ENCODE results near the gene PLB1.

The PLB1 gene

GRCh38 chr2:28505361-28505760, 9.5 kb downstream of the PLB1 start:
- DNase-seq: no peak

DNA sequence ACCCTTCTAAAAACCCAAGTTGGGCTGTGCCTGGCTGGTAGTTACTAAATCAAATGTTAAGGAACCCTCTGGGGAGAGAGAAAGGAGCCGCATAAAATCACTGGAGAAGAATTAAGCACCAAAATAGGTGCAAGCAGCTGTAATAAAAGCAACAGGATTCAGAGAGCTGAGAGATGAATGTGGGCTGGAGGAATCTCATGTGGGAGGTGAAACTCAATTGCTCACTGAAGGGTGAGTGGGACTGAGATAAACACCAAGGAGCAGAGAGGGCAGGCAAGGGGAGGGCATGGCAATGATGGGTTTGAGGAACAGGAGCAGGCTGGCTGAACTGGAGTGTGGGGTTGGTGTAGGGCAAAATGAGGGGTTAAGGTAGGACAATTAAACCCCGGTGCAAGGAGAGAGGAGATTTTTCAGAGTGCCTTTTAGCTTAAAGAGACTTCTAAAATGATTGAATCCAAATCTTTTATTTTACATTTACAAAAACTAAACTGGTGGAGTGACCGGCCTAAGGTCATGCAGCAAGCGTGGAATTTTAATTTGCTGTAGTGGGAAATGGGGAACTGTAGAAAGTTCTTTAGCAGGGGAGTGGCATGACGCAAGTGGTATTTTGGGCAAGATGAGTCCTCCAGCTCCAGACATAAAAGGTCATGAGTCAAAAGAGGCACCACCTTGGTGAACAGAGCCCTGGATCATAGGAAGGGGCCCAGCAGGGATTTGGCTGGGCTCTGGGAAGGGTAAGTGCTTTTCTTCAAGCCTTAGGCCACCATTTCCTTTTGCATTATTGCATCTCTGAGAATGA, 10.5 kb downstream of the PLB1 start:
- DNase-seq: no peak

GRCh38 chr2:28507796-28508764, 12.2 kb downstream of the PLB1 start:
- peak; percentile 35 for DNase-seq

DNA sequence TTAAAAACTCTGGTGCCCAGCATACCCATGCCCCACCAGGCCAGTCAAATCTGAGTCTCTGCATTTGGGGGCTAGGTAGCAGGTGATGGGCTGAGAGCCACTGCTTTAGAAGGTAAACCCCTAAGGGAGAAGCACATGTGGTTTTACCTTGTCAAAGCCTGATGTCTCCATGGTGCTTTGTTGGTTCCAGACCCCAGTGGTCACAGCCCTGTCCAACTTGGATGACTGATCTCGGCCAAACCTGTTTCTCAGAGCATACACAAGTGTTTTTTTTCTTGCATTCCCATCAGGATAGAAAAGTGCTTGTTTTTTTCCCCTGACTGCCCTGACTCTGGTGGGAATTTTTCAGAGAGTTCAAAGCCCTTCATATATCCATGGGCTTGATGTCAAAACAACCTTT, 13.5 kb downstream of the PLB1 start:
- DNase-seq: no peak

DNA sequence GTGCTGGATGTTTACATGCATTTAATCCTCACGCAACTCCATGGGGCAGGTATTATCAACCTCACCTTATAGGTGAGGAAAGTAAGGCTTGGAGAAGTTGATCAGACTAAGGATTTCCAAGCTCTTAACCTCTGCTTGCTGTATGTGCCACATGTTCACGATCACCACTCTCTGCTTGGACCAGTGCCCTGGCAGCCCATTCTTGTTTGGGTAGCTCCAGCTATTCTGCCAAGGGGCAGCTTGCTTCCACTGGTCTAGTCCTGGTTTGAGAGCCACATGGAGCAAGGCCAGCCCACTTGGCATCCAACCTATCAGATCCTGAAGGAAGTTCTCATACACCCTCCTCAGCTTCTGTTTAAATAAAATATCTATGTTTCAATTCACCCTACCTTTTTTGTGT, 14.3 kb downstream of the PLB1 start:
- DNase-seq: no peak

DNA sequence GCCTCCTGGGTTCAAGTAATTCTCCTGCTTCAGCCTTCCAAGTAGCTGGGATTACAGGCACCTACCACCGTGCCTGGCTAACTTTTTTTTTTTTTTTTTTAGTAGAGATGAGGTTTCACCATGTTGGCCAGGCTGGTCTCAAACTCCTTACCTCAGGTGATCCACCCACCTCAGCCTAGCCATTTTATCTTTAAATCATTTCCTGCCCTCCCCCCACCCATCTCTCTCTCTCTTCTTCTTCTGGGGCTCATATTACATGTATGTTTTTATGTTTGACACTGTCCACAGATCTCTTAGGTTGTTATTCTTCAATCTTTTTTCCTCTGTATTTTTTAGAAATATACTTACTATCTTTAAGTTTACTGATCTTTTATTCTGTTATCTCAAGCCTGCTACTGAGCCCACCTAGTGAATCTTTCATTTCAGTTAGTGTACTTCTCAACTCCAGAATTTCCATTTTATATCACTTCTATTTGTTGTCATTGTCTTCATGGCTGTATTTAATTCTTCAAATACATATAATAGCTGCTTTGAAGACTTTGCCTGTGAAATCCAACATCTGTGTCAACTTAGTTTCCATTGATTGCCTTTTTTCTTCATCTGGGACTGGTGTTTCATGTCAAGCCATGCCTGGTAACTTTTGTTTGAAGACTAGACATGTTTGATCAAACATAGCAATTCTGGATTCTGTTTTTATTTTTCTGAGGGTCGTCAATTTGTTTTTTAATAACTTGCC, 16.2 kb downstream of the PLB1 start:
- DNase-seq: no peak

- DNase-seq: no peak
Measured at GRCh38 chr2:28512607-28512965, 16.7 kb downstream of the PLB1 start.

- DNase-seq: no peak
Measured at GRCh38 chr2:28513097-28513496, 17.2 kb downstream of the PLB1 start.

DNA sequence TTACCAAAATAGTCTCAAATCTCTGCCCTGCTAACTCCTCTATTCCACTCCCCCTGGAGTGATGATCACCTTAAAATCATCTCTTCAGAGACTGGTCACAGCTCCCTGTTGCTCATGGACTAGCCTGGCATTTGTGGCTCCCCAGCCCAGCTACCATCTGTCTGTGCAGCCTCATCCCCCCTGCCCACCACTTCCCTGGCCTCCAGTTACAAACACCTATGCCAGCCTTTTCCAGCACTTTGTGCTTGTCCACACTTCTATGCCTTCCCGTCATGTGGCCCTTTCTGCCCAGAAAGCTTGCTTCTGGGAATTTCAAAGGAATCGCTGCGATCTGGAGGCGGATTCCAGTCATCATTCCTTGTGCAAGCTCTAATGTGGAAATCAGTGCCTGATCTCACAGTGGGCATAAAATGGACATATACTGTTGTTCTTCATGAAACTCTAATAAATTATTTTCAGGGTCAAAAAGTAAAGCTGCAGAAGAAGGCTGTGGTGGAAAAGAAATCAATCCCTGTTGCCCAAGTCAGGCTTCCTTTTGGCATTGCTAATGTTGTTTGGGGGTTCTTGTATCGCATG, 19.4 kb downstream of the PLB1 start:
- no peak for DNase-seq

DNA sequence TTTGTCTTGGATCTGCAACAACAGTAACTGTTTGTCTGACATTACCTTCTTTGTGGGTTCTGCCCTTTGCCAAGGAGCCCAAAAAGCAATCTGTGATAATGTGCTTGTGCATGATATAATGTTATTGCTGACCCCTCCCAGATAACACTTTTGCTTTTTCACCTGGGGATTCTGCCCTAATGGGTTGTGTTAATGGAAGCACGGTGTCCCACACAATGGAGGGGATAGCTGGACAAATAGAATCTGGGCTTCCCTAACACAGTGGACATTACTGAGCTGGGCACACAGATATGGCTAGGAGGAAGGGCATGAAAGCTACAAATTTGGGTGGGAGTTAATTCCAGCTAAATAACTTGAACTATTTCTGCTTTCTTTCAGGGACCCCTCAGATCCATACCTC, 20.6 kb downstream of the PLB1 start:
- DNase-seq: no peak

GRCh38 chr2:28516950-28517349, 21.1 kb downstream of the PLB1 start:
- DNase-seq: no peak

- DNase-seq: no peak
Measured at GRCh38 chr2:28521663-28522062, 25.8 kb downstream of the PLB1 start.

GRCh38 chr2:28522481-28522880, 26.6 kb downstream of the PLB1 start:
- DNase-seq: no peak

- DNase-seq: no peak
Measured at GRCh38 chr2:28523902-28524301, 28.0 kb downstream of the PLB1 start.

DNA sequence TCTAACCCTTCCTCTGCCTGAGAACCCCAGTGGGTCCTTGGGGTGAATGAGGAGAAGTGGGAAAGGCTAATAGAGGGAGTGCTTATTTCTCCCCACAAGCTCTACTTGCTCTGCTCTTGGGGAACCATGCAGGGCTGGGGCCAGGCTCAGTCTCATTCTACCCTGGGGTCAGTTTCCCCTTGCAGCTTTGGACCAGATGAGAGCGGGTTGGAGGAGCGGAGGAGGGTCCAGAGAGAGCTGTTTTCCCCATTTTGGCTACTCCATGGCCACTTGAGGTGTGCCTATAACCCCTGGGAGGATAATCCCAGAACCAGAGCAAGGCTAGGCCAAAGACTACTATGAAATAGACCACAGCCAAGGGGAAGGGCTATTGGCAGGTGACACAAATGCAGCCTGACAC, 29.6 kb downstream of the PLB1 start:
- DNase-seq: no peak

- DNase-seq: no peak
Measured at GRCh38 chr2:28526527-28527132, 30.8 kb downstream of the PLB1 start.

- DNase-seq: no peak
Measured at GRCh38 chr2:28527196-28527595, 31.3 kb downstream of the PLB1 start.

GRCh38 chr2:28528206-28528605, 32.3 kb downstream of the PLB1 start:
- DNase-seq: no peak

DNA sequence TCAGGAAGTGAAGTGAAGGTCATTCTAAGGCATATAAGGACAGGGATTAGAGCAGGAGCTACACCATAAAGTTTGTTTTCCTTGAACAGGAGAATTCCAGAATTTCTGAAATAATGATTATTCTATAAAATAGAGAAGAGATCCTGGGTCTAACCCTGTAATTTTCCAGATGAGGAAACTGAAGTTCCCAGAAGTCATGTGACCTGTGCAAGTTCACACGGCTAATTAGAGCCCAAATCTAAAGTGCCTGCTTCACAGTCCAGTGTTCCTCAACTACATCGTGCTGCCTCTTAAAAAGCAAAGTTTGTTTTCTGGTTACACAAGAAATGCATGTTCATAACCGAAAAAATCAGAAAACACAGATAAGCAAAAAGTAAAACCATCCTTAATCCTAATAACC, 34.9 kb downstream of the PLB1 start:
- DNase-seq: no peak

DNA sequence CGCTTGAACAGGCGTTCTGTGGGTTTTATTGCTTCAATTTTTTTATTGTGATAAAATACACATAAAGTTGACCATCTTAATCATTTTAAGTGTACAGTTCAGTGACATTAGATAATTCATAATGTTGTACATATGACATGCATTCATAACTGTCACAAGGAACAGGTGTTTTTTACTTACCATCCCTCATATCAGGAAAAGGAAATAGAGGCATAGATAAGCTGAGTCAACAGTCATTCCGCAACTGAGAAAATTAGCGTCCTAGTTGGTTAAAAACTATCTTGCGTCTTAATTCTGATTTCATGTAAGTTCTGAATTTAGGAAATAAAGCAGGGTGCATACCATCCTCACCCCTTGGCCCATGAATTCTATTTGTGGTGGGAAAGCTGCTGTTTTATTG, 36.5 kb downstream of the PLB1 start:
- DNase-seq: no peak

DNA sequence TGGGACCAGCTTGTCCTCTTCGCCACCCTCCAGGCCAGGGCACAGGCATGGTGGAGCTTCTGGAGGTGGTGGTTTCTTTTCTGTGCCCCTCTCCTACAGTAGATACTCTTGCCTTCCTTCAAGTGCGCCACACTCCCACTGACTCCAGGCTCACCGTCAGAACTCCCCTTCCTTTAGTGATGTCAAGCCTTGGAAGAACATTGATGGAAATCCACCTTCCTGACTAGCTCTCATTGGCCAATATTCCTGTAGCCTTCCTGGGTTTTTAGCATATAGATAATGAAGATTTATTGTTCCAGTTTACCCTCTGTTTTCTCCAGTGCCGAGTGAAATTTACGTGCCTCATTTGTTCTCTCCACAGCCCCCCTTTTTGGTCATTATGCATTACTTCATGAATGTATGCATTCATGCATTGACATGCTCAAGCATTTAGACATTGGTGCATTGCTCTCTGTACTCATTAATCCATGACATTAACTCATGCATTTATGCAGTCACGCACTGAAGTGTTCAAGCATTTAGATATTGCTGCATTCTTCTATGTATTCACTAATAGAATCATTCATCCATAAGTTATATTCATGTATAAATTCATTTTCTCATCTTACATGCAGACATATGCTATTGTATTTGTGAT, 37.3 kb downstream of the PLB1 start:
- DNase-seq: no peak

- DNase-seq: no peak
Measured at GRCh38 chr2:28534817-28535216, 39.0 kb downstream of the PLB1 start.

Measured in CD4-positive, alpha-beta T cell treated with Interleukin-15 for 1 hour (primary cell).